Muscle layer of colon (tissue), 2 donors: ENCODE data around the gene MAP2.

ENCODE experiments used
- H3K27ac ChIP-seq: one replicate; pipeline ENCODE4 v1.7.0; 2013; ENCODE audit warnings: low read depth, mild to moderate bottlenecking, low read length, moderate library complexity
- H3K27me3 ChIP-seq, 2 donors: one replicate each; pipeline ENCODE4 v1.7.0; 2013; ENCODE audit warnings: low read length in 2 of 2, mild to moderate bottlenecking in 2 of 2; ENCODE audit not compliant: insufficient read depth in 2 of 2, control insufficient read depth in 1 of 2
- H3K36me3 ChIP-seq: one replicate; pipeline ENCODE4 v1.7.0; 2013; ENCODE audit warnings: mild to moderate bottlenecking, low read length; ENCODE audit not compliant: insufficient read depth
- H3K4me1 ChIP-seq: one replicate; pipeline ENCODE4 v1.7.0; 2013; ENCODE audit warnings: mild to moderate bottlenecking, low read length; ENCODE audit not compliant: insufficient read depth
- H3K4me3 ChIP-seq, 2 donors: one replicate each; pipeline ENCODE4 v1.7.0; 2013; ENCODE audit warnings: low read length in 2 of 2, low read depth in 1 of 2, mild to moderate bottlenecking in 1 of 2, moderate library complexity in 1 of 2
- H3K9ac ChIP-seq: one replicate; pipeline ENCODE4 v1.7.0; 2013; ENCODE audit warnings: low read length
- H3K9me3 ChIP-seq: one replicate; pipeline ENCODE4 v1.7.0; 2013; ENCODE audit warnings: mild to moderate bottlenecking, low read length
- donor health status: abdominal sarcoma.
- donor health status: Adenocarcinoma of cecum.

The MAP2 gene

DNA sequence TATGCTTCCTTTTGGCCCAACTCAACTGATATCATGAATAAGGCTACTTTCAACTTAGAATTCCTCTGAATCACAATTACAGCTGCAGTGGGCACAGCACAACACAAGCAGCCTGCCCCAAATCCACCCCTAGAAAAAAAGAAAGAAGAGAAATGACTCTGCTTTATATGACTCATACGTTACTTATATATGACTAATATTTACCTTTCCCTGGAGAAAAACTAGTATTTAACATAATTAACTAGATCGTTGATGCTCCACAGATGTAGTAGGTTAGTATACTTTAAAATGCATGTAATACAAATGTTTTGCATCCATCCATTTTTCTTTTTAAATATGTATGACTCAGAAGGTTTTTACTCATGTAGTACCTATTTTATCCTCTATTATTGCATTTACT, 214.5 kb downstream of the MAP2 start:
- H3K27ac ChIP-seq = no peak overlapping the region
- H3K9me3 ChIP-seq = no peaks in the 10 kb centered on the region
- H3K4me3 ChIP-seq = no peak overlapping the region
- no peak overlapping the region for H3K9ac ChIP-seq
- no peaks in the 10 kb centered on the region for H3K36me3 ChIP-seq
- H3K27me3 ChIP-seq = no peaks in the 10 kb centered on the region
- H3K4me1 ChIP-seq = no peaks in the 10 kb centered on the region

DNA sequence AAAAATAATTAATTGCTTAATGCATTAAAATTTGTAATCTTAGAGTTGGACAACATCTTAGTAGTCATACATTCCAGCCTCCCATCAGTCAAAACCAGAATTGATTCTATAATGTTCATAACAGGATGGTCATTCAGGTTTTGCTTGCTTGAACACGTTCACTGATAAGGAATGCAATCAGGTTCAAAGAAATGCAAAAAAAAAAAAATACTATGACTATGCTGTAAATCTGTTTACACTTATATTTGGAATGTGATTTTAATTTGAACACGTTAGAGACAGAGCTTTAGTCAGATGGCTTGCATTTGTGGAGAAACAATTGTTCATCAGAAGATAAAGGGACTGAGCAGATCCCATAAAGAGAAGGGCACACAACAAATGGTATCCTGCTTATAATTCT, 216.5 kb downstream of the MAP2 start:
- no peaks in the 10 kb centered on the region for H3K4me1 ChIP-seq
- H3K4me3 ChIP-seq = no peak overlapping the region
- H3K27ac ChIP-seq = no peak overlapping the region
- no peak overlapping the region for H3K9ac ChIP-seq
- no peaks in the 10 kb centered on the region for H3K27me3 ChIP-seq
- H3K9me3 ChIP-seq = no peaks in the 10 kb centered on the region
- no peaks in the 10 kb centered on the region for H3K36me3 ChIP-seq

DNA sequence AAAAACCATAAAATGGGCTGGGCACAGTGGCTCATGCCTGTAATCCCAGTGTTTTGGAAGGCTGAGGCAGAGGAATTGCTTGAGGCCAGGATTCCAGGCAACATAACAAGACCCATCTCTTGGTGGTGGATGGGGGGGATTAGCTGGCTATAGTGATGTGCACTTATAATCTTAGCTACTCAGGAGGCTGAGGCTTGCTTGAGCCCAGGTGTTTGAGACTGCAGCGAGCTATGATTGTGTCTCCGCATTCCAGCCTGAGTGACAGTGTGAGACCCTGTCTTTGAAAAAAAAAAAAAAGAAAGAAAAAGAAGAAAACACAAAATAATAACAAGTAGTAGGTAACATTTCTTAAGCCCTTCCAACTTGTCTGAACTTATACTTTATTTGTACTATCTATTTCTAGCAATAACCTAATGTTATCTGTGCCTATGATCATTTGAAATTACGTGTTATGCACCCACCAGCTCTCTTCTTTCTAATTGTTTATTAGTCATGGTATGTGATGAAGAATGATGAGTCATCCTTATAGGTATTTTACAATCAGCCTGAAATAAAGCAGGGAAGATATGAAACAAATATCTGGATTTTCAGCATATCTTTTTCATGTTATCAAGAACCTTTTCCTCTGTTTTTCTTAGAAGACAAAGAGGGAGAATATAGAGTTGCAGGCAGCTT, 218.4 kb downstream of the MAP2 start:
- Histone ChIP-seq H3K36me3 (no peaks in the 10 kb centered on the region), H3K27ac (no peak overlapping the region), H3K4me1 (no peaks in the 10 kb centered on the region), H3K9ac (no peak overlapping the region), H3K9me3 (no peaks in the 10 kb centered on the region), H3K4me3 (no peak overlapping the region), H3K27me3 (no peaks in the 10 kb centered on the region)

DNA sequence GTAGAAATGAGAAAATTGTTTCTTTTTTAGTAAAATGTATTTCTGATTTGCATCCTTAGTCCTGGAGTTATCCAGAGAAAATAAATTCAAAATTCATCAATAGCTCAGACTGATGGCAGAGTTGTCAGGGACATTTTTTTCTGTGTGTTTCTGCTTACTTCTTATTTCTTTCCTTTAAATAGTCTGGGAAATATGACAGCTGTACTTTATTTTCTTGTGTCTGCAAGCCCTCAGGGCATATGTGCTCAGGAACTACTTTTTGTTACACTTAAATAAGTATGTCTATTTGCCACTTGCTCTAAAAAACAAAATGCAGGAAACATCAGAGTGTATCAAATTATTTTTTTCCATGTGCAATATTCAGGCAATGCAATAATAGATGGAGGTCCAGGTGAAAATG, 221.0 kb downstream of the MAP2 start:
- Histone ChIP-seq H3K27me3 (no peaks in the 10 kb centered on the region), H3K9me3 (no peaks in the 10 kb centered on the region), H3K27ac (no peak overlapping the region), H3K4me1 (no peaks in the 10 kb centered on the region), H3K36me3 (no peaks in the 10 kb centered on the region), H3K9ac (no peak overlapping the region), H3K4me3 (no peak overlapping the region)

DNA sequence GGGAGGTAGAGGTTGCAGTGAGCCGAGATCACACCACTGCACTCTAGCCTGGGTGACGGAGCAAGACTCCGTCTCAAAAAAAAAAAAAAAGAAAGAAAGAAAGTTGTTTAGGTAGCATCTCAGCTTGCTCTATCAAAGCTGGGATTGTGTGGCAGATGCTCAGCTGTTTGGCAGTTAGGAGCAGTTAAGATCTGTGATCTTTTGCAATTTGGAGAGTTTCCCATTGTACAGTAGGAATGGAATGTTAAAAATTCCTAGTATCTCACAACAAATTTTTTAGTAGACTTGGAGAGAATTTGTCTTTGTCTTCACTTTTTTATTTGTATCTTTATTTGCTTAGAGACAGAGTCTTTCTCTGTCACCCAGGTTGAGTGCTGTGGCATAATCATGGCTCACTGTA, 224.9 kb downstream of the MAP2 start:
- H3K4me1 ChIP-seq = no peaks in the 10 kb centered on the region
- H3K27ac ChIP-seq = no peak overlapping the region
- no peak overlapping the region for H3K4me3 ChIP-seq
- no peaks in the 10 kb centered on the region for H3K27me3 ChIP-seq
- H3K9me3 ChIP-seq = no peaks in the 10 kb centered on the region
- H3K9ac ChIP-seq = no peak overlapping the region
- H3K36me3 ChIP-seq = no peaks in the 10 kb centered on the region

DNA sequence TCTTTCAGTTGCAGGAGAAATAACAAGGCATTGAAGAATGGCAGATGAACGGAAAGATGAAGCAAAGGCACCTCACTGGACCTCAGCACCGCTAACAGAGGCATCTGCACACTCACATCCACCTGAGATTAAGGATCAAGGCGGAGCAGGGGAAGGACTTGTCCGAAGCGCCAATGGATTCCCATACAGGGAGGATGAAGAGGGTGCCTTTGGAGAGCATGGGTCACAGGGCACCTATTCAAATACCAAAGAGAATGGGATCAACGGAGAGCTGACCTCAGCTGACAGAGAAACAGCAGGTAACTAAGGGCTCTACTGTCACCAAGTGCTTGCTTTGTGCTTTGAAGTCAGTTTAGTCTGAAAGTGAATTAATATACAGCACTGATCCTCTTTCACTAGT, 229.3 kb downstream of the MAP2 start:
- H3K27ac ChIP-seq = no peak overlapping the region
- H3K27me3 ChIP-seq = no peaks in the 10 kb centered on the region
- H3K9me3 ChIP-seq = no peaks in the 10 kb centered on the region
- H3K4me1 ChIP-seq = no peaks in the 10 kb centered on the region
- no peak overlapping the region for H3K4me3 ChIP-seq
- no peaks in the 10 kb centered on the region for H3K36me3 ChIP-seq
- H3K9ac ChIP-seq = no peak overlapping the region

DNA sequence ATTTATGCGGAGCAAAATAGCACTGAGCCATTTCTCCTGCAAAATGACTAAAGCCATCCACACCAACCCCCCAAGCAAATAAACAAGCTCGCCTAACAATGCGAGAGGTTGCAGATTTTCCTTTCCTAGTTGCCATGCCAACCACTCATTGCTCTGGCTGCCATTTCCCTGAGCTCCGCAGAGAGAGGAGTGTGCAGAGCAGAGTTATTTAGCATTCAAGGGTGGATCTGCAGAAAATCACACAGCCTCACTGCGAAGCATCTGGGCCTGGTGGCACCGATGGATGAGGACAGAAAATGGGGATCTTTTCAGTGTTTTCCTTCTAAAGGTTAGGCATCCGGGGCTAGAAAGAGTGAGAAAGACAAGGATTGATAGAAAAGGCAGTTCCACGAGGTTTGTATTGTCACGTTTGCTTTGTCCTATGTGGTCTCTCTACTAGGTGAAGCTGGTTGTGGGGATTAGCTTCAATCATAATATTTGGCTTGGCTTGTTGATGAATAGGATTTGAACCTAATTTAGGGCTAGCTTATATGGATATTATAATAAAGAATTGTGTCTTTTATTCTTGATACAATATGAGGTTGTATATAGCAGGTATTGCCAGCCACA, 237.5 kb downstream of the MAP2 start:
- Histone ChIP-seq H3K9ac (no peak overlapping the region), H3K4me3 (no peak overlapping the region), H3K27ac (no peak overlapping the region), H3K9me3 (no peaks in the 10 kb centered on the region), H3K27me3 (no peaks in the 10 kb centered on the region), H3K4me1 (no peaks in the 10 kb centered on the region), H3K36me3 (no peaks in the 10 kb centered on the region)

DNA sequence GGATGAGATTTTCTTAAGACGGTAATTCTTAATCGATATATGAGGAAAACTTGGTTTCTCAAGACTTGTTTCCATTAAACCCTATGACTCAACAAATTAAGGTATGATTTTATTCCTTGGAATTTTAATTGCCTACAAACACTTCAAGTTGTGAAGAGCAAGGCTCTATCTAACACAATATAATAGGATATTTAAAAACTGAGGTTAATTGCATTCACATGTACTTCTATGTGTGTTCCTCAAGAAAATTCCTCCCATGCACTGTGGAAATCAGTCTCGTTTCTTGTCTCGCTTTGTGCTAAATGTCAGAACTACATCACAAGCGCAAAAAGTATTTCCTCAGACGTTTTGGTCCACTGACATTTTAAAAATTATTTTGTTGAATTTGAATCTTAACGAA, 238.2 kb downstream of the MAP2 start:
- no peaks in the 10 kb centered on the region for H3K9me3 ChIP-seq
- H3K4me1 ChIP-seq = no peaks in the 10 kb centered on the region
- no peaks in the 10 kb centered on the region for H3K27me3 ChIP-seq
- H3K9ac ChIP-seq = no peak overlapping the region
- no peak overlapping the region for H3K4me3 ChIP-seq
- H3K36me3 ChIP-seq = no peaks in the 10 kb centered on the region
- H3K27ac ChIP-seq = no peak overlapping the region

DNA sequence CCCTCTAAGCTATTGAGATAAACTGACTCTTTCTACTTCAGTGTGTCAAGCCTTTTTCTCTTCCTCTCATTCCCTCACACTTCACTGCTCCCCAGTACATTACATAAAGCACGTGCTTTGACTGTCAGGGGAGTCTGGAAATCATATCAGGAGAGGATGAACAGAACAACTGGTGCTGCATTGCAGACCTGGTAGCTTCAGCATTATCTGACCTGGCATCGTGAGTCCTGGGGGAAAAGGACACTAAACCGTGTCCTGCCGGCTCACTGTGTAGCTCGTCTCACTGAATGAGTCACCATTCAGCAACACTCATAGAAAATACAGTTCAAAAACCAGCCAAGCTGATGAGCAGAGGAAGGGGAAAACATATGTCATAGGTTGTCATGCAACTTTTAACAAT, 239.3 kb downstream of the MAP2 start:
- Histone ChIP-seq H3K9ac (no peak overlapping the region), H3K9me3 (no peaks in the 10 kb centered on the region), H3K27me3 (no peaks in the 10 kb centered on the region), H3K4me1 (no peaks in the 10 kb centered on the region), H3K4me3 (no peak overlapping the region), H3K27ac (no peak overlapping the region), H3K36me3 (no peaks in the 10 kb centered on the region)

DNA sequence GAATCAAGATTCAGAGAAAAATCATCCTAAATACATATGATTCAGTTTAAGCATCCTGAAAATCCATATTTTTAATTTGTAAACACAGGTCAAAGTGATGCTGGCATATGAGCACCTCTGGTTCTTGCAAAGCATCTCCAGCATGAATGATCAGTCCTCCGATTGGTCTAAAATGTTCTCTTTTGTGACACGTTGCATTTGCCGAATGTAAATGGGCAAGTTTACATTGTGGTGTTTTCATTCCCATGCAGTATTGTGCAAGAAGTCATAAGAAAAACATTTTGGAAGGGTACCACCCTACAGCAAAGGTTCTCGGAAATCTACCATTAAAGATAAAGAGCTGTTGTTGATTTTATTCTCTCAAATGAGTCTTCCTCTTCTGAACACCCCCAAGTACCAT, 239.8 kb downstream of the MAP2 start:
- H3K36me3 ChIP-seq = no peaks in the 10 kb centered on the region
- H3K4me1 ChIP-seq = no peaks in the 10 kb centered on the region
- no peak overlapping the region for H3K27ac ChIP-seq
- H3K27me3 ChIP-seq = no peaks in the 10 kb centered on the region
- H3K9ac ChIP-seq = no peak overlapping the region
- no peaks in the 10 kb centered on the region for H3K9me3 ChIP-seq
- no peak overlapping the region for H3K4me3 ChIP-seq

DNA sequence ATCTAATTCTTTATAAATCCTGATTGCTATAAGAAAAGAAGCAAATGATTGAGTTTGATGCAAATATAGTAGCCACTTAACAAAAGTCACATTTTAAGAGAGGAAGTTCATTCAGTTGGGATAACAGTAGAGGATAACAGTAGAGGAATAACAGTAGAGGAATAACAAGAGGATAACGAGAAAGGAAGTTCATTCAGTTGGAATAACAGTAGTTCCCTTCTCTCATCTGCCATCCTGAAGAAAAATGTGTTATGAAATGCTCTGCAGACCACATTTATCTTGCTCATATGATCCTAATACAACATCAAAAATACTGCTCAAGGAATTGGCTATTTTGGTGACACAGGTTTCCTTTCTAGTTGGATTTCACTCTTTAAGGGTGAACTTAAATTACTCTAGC, 242.4 kb downstream of the MAP2 start:
- Histone ChIP-seq H3K27me3 (no peaks in the 10 kb centered on the region), H3K36me3 (no peaks in the 10 kb centered on the region), H3K27ac (no peak overlapping the region), H3K9ac (no peak overlapping the region), H3K9me3 (no peaks in the 10 kb centered on the region), H3K4me1 (no peaks in the 10 kb centered on the region), H3K4me3 (no peak overlapping the region)

DNA sequence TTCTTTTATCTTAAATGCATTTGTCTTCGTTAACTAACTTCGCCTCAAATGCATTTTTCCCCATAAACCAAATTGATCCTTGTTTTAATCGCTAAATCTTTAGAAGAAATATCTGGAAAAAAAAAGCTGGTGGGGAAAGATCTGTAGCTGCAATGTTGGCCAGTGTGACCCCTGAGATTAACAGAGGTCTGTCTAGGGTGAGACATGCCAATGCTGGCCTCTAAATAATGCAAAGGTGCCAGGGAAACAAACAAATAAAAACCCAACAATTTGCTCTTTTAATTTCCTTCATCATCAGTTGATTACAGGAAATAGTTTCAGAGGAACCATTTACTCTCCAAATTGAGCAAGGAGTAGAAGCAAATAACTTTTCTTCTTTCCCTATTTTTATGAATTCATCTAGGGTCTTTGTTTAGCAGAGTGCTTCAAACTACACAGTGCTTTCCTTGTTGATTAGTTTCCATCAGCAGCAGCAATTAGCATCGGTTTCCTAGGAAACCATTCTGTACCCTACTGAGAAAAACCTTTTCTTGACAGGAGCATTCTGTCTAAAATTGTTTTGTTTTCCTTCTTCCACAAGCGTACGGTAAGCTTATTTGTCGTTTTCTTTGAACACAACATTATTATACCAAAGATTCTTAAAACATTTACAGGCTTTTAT, 247.3 kb downstream of the MAP2 start:
- Histone ChIP-seq H3K4me1 (no peaks in the 10 kb centered on the region), H3K9ac (no peak overlapping the region), H3K27me3 (no peaks in the 10 kb centered on the region), H3K36me3 (no peaks in the 10 kb centered on the region), H3K9me3 (no peaks in the 10 kb centered on the region), H3K27ac (no peak overlapping the region), H3K4me3 (no peak overlapping the region)
